Mesendoderm (in vitro differentiated cells): ENCODE measurements around the gene NCAPH2. TPM values are rescaled to one million over a fixed set of nuclear protein-coding genes. Genes with fewer than 3 reads are reported as not detected.

ENCODE experiments used
- DNase-seq: peaks from one replicate; pipeline ENCODE4 v3.0.0; 2013
- H2AK5ac ChIP-seq: 2 replicates; pipeline ENCODE4 v1.6.1; 2013; ENCODE audit warnings: low read length, inconsistent platforms
- H2BK120ac ChIP-seq: 2 replicates; pipeline ENCODE4 v1.6.1; 2013; ENCODE audit warnings: low read depth, mild to moderate bottlenecking, low read length, moderate library complexity, mixed read lengths
- H2BK15ac ChIP-seq: replicated peaks from 2 replicates; pipeline ENCODE4 v1.6.1; 2013; ENCODE audit warnings: low read depth, mild to moderate bottlenecking, moderate library complexity
- H2BK5ac ChIP-seq: 2 replicates; pipeline ENCODE4 v1.6.1; 2013; ENCODE audit warnings: low read length, inconsistent platforms
- H3K18ac ChIP-seq: 2 replicates; pipeline ENCODE4 v1.6.1; 2013; ENCODE audit warnings: mild to moderate bottlenecking, low read length, mixed read lengths
- H3K23ac ChIP-seq: one replicate; pipeline ENCODE4 v1.6.1; 2013; ENCODE audit warnings: low read length
- H3K27ac ChIP-seq: 2 replicates; pipeline ENCODE4 v1.5.1; 2013; ENCODE audit warnings: low read depth, mild to moderate bottlenecking, inconsistent platforms, low read length, moderate library complexity
- H3K27me3 ChIP-seq: 2 replicates; pipeline ENCODE4 v1.6.1; 2013; ENCODE audit warnings: low read length, control low read depth, mild to moderate bottlenecking, inconsistent platforms; ENCODE audit not compliant: insufficient read depth, poor library complexity
- H3K36me3 ChIP-seq: 2 replicates; pipeline ENCODE4 v1.6.1; 2013; ENCODE audit warnings: low read length, inconsistent platforms; ENCODE audit not compliant: control insufficient read depth, insufficient read depth
- H3K4ac ChIP-seq: one replicate; pipeline ENCODE4 v1.6.1; 2013; ENCODE audit warnings: low read depth, mild to moderate bottlenecking, low read length, moderate library complexity
- H3K4me1 ChIP-seq: 2 replicates; pipeline ENCODE4 v1.6.1; 2013; ENCODE audit warnings: low read depth, low read length, inconsistent platforms; ENCODE audit not compliant: control insufficient read depth
- H3K4me2 ChIP-seq: 2 replicates; pipeline ENCODE4 v1.6.1; 2013; ENCODE audit warnings: low read length
- H3K4me3 ChIP-seq: 2 replicates; pipeline ENCODE4 v1.5.1; 2013; ENCODE audit warnings: mild to moderate bottlenecking, low read length
- H3K56ac ChIP-seq: one replicate; pipeline ENCODE4 v1.6.1; 2013; ENCODE audit warnings: low read length
- H3K79me1 ChIP-seq: 2 replicates; pipeline ENCODE4 v1.6.1; 2013; ENCODE audit warnings: low read length, inconsistent platforms
- H3K79me2 ChIP-seq: 2 replicates; pipeline ENCODE4 v1.6.1; 2013; ENCODE audit warnings: mild to moderate bottlenecking, low read length; ENCODE audit not compliant: control insufficient read depth, insufficient read depth
- H3K9ac ChIP-seq: 2 replicates; pipeline ENCODE4 v1.6.1; 2013; ENCODE audit warnings: low read length, inconsistent platforms
- H4K5ac ChIP-seq: one replicate; pipeline ENCODE4 v1.6.1; 2013; ENCODE audit warnings: low read length
- H4K8ac ChIP-seq: one replicate; pipeline ENCODE4 v1.6.1; 2013; ENCODE audit warnings: low read depth, mild to moderate bottlenecking, control low read depth, low read length, moderate library complexity
- WGBS: extraction: QIAGEN DNeasy Blood & Tissue Kit; methylation state at CpG from one replicate; pipeline ENCODE4 v1.1.7; 2013; ENCODE audit warnings: low lambda C conversion rate, missing lambda C conversion rate; ENCODE audit not compliant: insufficient coverage; ENCODE audit errors: extremely low coverage; 5-methylcytosine and 5-hydroxymethylcytosine counted together
- polyA plus RNA-seq, 2 experiments: library from polyadenylated mRNA; stranded (reverse); fragments of 200-250 nt; gene quantifications; one replicate each; pipeline ENCODE4 v1.2.3, GENCODE V29; 2013

NCAPH2 gene
- 26.9 TPM for polyA plus RNA-seq (2013, experiment 1 of 2)
- polyA plus RNA-seq (2013, experiment 2 of 2), result 27.3 TPM

- peaks cover 2% of the 10 kb centered on the region for H3K36me3 ChIP-seq
- H2BK15ac ChIP-seq, result no peak within 1 kb of the TSS
- peak within 1 kb of the TSS; percentile 3 for H3K18ac ChIP-seq
- peaks cover 14% of the 10 kb centered on the region for H3K79me1 ChIP-seq
- H2AK5ac ChIP-seq, result no peak within 1 kb of the TSS
- no peak within 1 kb of the TSS for H4K8ac ChIP-seq
- peak within 1 kb of the TSS; percentile 97 for H3K9ac ChIP-seq
- no CpG with 5 or more reads among the region's 76 CpGs for WGBS
- no peaks in the 10 kb centered on the region for H3K4me1 ChIP-seq
- peak within 1 kb of the TSS; percentile 22 for H3K4ac ChIP-seq
- no peak within 1 kb of the TSS for H3K23ac ChIP-seq
- H3K4me2 ChIP-seq, result peak within 1 kb of the TSS; percentile 93
- peaks cover 26% of the 10 kb centered on the region for H3K79me2 ChIP-seq
- H3K56ac ChIP-seq, result peak within 1 kb of the TSS; percentile 100
- H2BK120ac ChIP-seq, result no peak within 1 kb of the TSS
- peak; percentile 98 for DNase-seq
- H2BK5ac ChIP-seq, result peak within 1 kb of the TSS; percentile 98
- H3K27me3 ChIP-seq, result no peaks in the 10 kb centered on the region
- peak within 1 kb of the TSS; percentile 2 for H3K27ac ChIP-seq
- H4K5ac ChIP-seq, result no peak within 1 kb of the TSS
- peak within 1 kb of the TSS; percentile 98 for H3K4me3 ChIP-seq
Measured at GRCh38 chr22:50507991-50508884, at the start of gene NCAPH2. TSS of gene NCAPH2 (plus strand) at chr22:50508224. CDS start at chr22:50508338, 114 bp downstream.

- Histone ChIP-seq H2BK120ac (no peak overlapping the region), H4K8ac (no peak overlapping the region), H2AK5ac (no peak overlapping the region), H3K4me3 (no peak overlapping the region), H3K4me1 (no peaks in the 10 kb centered on the region), H2BK5ac (no peak overlapping the region), H3K27me3 (no peaks in the 10 kb centered on the region), H3K23ac (no peak overlapping the region), H3K9ac (no peak overlapping the region), H3K27ac (no peak overlapping the region), H4K5ac (no peak overlapping the region), H3K18ac (no peak overlapping the region), H3K4me2 (no peak overlapping the region), H2BK15ac (no peak overlapping the region), H3K4ac (no peak overlapping the region), H3K56ac (no peak overlapping the region), H3K79me2 (no peaks in the 10 kb centered on the region), H3K36me3 (peaks cover 14% of the 10 kb centered on the region), H3K79me1 (no peaks in the 10 kb centered on the region)
- no peak for DNase-seq
- no CpG with 5 or more reads among the region's 22 CpGs for WGBS
Measured at GRCh38 chr22:50459016-50459415, 49.0 kb upstream of the NCAPH2 start.

GRCh38 chr22:50459496-50460140 lies 48.4 kb upstream of the NCAPH2 start:
- H3K4me3 ChIP-seq, result no peak overlapping the region

GRCh38 chr22:50460938-50461337 lies 47.1 kb upstream of the NCAPH2 start:
- Histone ChIP-seq H3K79me2 (no peaks in the 10 kb centered on the region), H3K9ac (no peak overlapping the region), H2BK120ac (no peak overlapping the region), H3K27me3 (no peaks in the 10 kb centered on the region), H3K27ac (no peak overlapping the region), H3K56ac (no peak overlapping the region), H4K8ac (no peak overlapping the region), H3K23ac (no peak overlapping the region), H3K36me3 (peaks cover 16% of the 10 kb centered on the region), H4K5ac (no peak overlapping the region), H3K79me1 (no peaks in the 10 kb centered on the region), H3K4me3 (no peak overlapping the region), H3K18ac (no peak overlapping the region), H3K4me2 (no peak overlapping the region), H2AK5ac (no peak overlapping the region), H2BK5ac (no peak overlapping the region), H2BK15ac (no peak overlapping the region), H3K4me1 (no peaks in the 10 kb centered on the region), H3K4ac (no peak overlapping the region)
- no peak for DNase-seq
- no CpG with 5 or more reads among the region's 17 CpGs for WGBS

More at GRCh38 chr22:50459496-50460140, 48.4 kb upstream of the NCAPH2 start:
- no peak overlapping the region for H3K4me2 ChIP-seq
- no peak overlapping the region for H3K56ac ChIP-seq
- no peaks in the 10 kb centered on the region for H3K79me1 ChIP-seq
- H3K9ac ChIP-seq, result no peak overlapping the region
- no peak overlapping the region for H2BK15ac ChIP-seq
- H2BK120ac ChIP-seq, result no peak overlapping the region
- no peak overlapping the region for H2AK5ac ChIP-seq
- H3K4ac ChIP-seq, result no peak overlapping the region
- H3K23ac ChIP-seq, result no peak overlapping the region
- no peak for DNase-seq
- no peak overlapping the region for H2BK5ac ChIP-seq
- no peak overlapping the region for H3K18ac ChIP-seq
- H3K36me3 ChIP-seq, result peaks cover 14% of the 10 kb centered on the region
- H3K27ac ChIP-seq, result no peak overlapping the region
- no peaks in the 10 kb centered on the region for H3K27me3 ChIP-seq
- no peaks in the 10 kb centered on the region for H3K4me1 ChIP-seq
- no peak overlapping the region for H4K8ac ChIP-seq
- WGBS, result no CpG with 5 or more reads among the region's 41 CpGs
- no peaks in the 10 kb centered on the region for H3K79me2 ChIP-seq
- H4K5ac ChIP-seq, result no peak overlapping the region

GRCh38 chr22:50461536-50461935 lies 46.5 kb upstream of the NCAPH2 start:
- no peaks in the 10 kb centered on the region for H3K79me2 ChIP-seq
- H2BK15ac ChIP-seq, result no peak overlapping the region
- H3K79me1 ChIP-seq, result no peaks in the 10 kb centered on the region
- H3K36me3 ChIP-seq, result peaks cover 17% of the 10 kb centered on the region
- no peak overlapping the region for H3K9ac ChIP-seq
- no peak overlapping the region for H3K4ac ChIP-seq
- H3K27me3 ChIP-seq, result no peaks in the 10 kb centered on the region
- H3K27ac ChIP-seq, result no peak overlapping the region
- no peak overlapping the region for H2BK120ac ChIP-seq
- H4K5ac ChIP-seq, result no peak overlapping the region
- H3K23ac ChIP-seq, result no peak overlapping the region
- no peak overlapping the region for H3K4me2 ChIP-seq
- H3K56ac ChIP-seq, result no peak overlapping the region
- no peak overlapping the region for H3K18ac ChIP-seq
- H3K4me1 ChIP-seq, result no peaks in the 10 kb centered on the region
- no peak overlapping the region for H3K4me3 ChIP-seq
- no peak for DNase-seq
- WGBS, result no CpG with 5 or more reads among the region's 26 CpGs
- H2AK5ac ChIP-seq, result no peak overlapping the region
- no peak overlapping the region for H4K8ac ChIP-seq
- no peak overlapping the region for H2BK5ac ChIP-seq
